Stimulated activated CD8-positive, alpha-beta memory T cell treated with anti-CD3 and anti-CD28 coated beads, Interleukin-4, amount 100 ng/mL, for 1 hour (primary cell): ENCODE results near the gene BCL2.

Experiments used
- DNase-seq, 2 donors: peaks; one replicate each; pipeline ENCODE4 v3.0.0-alpha.2; 2020; ENCODE audit warnings: low read depth in 2 of 2, low spot score in 1 of 2

The BCL2 gene

DNA sequence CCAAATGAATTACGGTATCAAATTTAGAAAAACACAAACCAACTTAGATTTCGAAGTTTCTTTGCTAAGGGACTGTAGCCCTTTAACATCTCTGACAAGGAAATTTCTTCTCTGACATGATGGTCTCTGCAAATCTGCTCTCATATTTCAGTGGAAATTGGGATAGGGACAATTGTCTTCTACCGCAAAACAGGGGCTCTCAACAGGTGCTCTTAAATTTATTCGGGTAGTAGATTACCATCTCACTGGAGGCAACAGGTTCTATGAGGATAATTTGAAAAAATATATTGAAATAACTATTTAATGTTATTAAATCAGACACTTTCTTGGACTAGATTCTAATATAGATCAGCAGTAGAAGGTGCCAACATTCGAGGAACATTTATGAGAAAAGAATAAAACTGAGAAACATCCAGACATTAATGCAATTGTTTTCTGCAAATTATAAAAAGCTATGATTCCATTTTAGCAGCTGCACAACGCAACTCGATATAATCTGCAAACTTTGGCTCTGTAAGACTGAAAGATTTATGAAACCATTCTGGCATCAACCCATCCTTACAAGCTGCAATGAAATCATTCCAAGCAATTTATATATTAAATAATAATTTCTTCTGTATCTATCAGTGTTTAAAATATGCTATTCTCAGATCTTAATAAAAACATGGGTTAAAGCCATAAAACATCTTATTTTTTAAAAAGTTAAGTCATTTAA, 10.0 kb upstream of the BCL2 start:
- no peak for DNase-seq

DNA sequence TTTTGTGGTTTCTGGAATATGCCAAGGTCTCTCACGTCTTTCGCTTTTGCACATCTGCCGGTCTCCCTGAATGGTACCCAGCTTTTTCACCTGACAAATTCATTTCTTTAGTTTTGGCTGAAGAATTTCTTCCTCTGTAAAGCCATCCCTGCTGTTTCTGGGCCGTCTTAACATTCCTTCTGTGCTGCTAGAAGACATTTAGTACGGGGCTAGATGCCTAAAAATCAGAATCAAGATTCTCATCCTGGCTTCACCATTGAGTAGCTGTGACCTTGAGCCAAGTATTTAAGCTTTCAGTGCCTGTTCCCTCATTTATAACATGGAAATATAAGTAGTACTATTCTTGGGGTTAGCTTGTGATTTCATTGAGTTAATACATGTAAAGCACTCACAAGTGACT, 6.4 kb upstream of the BCL2 start:
- DNase-seq: no peak

DNA sequence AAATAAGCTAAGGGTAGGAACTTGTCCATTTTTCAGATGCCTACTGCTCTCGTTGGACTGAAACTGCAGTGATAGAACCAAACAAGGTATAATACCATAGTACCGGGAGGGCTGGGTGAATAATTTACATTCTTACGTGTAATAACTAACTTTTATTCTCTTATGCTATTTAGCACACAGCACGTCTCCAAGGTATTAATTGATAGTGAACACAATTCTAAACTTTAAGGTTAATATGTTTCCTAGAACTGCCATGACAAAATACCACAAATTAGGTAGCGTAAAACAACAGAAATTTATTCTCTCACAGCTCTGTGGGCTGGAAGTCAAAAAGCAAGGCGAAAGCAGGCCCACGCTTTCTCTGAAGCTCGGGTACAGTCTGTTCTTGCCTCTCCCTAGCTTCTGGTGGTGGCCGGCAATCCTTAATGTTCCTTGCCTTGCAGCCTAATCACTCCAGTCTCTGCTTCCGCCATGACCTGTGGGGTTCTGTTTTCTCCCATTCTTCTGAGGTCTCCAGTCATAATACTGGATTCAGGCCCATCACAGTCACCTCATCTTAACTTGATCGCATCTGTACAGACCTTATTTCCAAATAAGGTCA, 5.6 kb upstream of the BCL2 start:
- no peak for DNase-seq

DNA sequence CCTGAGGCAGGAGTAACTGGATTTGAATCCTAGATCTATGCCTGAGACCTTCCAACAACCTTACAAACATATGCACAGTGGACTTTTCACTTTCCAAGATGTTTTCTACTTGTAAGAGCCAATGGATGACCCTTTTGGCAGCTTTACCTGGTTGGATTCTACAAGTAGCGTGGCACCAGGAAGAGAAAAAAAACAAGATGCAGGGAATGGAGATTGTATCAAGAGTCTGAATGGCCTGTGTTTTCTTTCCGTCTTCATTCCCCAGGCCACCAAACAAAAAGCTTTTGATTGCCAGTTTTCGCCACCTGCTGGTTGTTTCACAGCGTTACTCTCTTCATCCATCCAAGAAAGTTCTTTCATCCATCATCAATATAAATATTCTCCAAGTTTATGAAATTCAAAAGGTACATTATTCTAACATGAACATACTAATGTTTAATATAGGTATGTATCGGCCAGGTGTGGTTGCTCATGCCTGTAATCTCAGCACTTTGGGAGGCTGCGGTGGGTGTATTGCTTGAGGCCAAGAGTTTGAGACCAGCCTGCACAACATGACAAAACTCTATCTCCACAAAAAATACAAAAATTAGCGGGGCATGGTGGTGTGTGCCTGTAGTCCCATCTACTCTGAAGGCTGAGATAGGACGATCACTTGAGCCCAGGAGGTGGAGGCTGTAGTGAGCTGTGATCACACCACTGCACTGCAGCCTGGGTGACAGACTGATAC, 3.5 kb upstream of the BCL2 start:
- DNase-seq: no peak

DNA sequence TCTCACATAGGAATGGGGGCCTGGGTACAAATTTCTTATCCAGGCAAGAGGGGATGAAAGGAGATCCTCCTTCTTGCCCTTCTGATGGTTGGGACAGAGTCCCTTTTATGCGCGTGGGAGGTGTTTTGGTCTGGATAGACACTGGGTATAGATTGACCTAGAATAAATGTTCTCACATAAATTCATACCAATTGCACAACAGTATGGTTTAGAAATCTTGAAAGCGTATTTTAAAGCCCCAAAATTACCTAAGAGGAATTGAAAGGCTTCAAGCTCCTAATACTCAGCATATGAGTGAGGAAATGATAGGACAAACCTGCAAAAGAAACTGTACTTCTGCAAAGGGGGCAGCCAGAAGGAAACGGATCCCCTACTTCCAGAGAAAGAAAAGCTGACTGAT, 2.6 kb upstream of the BCL2 start:
- DNase-seq: no peak

DNA sequence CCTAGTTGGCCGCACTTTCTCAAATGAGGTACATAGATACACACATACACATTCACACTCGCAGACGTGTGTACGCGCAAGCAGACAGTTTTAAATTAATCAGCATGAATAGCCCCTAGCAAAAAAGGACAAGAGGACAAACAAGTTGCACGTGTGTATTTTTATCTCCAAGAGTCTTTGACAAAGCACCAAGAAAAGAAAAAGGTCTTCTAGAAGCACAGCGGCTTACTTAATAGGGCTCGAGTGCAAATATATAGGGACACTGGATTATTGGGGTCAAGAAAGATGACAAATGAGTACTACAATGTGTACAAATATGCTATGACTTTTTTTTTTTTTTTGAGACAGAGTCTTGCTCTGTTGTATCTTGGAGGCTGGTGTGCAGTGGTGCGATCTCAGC, 1.7 kb upstream of the BCL2 start:
- no peak for DNase-seq

DNA sequence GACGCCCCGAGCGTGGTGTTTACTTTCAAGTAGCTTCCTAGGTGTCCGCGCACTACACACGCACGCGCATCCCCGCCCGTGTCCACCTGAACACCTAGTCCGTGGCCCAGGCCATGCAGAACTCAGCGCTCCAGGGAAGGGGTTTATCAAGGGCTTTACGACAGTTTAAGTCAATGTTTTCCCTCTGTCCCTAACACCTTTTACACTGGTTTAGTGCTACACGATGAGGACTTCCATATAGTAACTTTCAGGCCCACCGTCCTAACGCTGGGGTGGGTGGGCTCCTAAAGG, 1.4 kb upstream of the BCL2 start:
- DNase-seq: no peak

DNA sequence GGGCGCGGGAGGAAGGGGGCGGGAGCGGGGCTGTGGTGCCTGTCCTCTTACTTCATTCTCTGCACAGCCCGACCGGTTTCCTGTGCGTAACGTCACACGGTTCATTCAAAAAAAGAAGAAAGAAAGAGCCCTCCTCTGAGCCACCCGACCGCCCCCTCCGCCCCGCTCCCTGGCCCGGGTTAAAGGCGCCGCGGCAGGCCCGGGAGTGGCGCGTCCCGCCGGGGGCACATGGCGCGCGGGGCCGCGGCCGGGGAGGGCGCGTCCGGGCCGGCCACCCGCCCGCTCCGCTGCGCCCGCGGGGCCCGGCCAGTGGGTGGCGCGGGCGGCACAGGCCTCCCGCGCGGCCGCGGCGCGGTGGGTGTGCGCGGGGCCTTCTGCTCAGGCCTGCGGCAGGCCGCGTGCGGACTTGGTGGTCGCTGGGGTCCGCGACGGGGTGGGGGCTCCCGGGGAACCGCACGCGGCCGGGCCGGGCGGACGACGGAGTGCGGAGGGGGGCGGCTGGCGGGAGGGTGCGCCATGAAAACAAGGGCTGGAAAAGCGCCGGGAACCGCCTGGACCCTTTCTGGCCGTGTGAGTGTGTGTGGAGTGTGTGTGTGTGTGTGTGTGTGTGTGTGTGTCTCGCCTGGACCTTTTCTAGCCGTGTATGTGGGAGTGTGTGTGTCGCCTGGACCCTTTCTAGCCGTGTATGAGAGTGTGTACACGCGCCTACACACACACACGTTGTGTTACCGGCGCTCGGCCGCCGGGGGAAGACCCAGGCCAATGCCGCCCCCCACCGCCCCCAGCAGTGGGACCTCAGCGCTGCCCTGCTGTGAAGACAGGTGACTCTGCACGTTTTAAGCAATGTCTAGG, 780 bp upstream of the BCL2 start:
- peak; percentile 64 to 75 for DNase-seq

DNA sequence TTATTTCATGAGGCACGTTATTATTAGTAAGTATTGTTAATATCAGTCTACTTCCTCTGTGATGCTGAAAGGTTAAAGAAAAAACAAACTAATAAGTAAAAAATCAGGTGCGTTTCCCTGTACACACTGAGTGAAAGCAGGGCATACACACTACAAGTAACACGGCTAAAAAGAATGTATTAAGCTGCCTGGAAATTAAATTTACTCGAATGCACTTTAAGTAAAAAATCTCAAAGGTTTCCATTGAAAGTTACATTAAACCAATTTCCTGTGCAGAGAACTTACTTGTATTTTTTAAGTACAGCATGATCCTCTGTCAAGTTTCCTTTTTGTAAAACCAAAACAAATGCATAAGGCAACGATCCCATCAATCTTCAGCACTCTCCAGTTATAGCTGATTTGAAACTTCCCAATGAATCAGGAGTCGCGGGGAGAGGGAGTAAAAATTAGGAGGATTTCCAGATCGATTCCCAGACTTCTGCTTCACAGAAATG, 633 bp downstream of the BCL2 start:
- no peak for DNase-seq

DNA sequence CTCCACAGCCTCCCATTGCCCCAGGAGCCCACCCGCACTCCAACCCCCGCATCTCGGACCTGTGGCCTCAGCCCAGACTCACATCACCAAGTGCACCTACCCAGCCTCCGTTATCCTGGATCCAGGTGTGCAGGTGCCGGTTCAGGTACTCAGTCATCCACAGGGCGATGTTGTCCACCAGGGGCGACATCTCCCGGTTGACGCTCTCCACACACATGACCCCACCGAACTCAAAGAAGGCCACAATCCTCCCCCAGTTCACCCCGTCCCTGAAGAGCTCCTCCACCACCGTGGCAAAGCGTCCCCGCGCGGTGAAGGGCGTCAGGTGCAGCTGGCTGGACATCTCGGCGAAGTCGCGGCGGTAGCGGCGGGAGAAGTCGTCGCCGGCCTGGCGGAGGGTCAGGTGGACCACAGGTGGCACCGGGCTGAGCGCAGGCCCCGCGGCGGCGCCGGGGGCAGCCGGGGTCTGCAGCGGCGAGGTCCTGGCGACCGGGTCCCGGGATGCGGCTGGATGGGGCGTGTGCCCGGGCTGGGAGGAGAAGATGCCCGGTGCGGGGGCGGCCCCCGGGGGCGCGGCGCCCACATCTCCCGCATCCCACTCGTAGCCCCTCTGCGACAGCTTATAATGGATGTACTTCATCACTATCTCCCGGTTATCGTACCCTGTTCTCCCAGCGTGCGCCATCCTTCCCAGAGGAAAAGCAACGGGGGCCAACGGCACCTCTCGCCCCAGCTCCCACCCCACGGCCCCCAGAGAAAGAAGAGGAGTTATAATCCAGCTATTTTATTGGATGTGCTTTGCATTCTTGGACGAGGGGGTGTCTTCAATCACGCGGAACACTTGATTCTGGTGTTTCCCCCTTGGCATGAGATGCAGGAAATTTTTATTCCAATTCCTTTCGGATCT, 1.3 kb downstream of the BCL2 start:
- DNase-seq: peak; percentile 47 to 66

DNA sequence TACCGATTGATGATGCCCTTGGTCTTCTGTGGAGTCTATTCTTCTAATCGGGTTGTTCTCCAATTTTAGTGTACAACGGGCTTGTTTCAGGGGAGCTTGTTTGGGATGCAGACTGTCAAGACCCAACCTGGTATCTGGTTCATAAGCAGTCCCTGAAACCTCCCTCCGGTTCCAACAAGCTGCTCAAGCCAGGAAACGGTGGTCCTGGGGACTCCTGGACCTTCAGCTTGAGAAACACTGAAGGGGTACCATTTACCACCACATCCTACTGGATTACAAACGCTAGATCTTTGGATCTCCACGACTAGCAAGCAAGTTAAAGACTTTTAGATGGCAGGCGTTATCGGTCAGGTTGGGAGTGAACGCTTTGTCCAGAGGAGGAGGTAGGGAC, 2.0 kb downstream of the BCL2 start:
- DNase-seq: no peak

DNA sequence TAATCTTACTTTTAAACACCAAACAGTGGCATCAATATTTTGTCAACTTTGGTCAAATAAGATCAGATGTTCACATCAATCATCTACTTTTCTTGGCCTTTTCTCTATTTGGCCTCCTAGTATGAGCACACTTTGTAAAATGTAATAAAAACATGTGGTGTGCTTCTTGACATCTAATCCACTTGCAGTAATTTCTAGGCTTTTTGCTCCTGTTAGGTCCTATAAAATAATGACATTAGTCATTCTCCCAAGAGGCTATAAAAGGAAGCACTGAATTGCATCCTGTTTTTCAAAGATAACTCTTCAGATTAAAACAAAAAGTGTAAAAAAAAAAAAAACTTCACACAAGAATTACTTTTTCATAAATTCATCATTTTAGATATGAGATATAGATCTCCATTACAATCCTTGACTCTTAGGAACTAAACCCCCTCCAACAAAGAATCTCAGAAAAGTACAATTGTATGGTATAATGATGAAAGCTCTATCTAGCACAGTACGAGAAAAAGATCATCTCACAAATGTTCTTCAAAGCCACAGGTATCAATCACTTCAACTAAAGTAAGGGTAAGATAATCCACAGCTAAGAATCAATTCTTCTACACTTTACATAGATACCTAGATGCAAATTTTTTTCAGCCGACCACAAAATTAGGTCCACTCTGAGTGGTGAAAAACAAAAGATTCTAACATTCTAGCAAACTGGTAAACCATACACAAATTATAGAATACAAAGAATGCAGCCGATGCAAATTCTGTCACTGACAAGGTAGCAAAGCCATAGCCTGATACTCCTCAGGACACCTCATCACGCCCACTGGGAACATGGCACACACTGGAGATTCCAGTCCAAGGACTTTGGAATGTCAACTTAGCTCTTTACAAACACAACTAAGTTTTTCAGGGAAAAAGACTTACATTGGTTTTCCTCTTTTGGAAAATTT, 2.7 kb downstream of the BCL2 start:
- no peak for DNase-seq

DNA sequence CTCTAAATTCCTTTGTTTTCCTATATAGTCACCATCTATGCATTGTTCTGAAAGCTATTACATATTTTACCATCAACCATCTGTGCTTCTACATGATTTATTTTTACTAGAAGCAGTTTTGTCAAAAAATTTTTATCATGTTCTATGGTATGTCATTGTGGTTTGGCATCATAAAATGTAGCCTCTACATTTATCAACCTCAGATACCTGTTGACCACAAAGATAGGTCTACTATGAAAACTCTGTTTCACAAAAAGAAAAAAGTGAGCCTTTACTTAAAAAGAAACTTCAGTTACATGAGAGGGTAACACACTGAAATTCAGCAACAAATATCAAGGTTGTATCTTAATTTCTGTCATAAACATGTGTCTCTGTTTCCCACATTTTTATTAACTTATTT, 3.7 kb downstream of the BCL2 start:
- no peak for DNase-seq

DNA sequence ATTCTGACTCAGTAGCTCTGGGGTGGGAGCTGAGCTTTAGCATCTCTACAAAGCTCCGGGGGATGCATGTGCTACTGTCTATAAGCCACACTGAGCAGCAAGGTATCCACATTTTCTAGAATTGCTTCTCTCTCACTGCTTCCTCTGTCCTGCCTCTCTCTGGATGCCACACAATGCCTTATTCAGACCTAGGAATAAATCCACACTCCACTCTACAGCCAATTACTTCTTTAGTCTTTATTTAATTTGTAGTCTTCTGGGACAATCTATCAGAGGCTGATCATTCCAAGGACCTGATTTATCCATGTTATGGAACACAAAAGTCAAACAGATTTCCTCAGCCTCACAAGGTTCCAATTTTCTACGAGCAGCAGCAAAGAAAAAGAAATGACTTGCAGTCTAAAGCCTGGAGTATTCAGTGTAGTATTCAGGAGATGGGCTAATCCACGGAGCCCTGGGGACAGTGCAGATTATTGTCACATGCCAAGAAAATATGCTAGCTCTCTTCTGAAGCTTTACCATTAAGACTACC, 4.4 kb downstream of the BCL2 start:
- DNase-seq: no peak

DNA sequence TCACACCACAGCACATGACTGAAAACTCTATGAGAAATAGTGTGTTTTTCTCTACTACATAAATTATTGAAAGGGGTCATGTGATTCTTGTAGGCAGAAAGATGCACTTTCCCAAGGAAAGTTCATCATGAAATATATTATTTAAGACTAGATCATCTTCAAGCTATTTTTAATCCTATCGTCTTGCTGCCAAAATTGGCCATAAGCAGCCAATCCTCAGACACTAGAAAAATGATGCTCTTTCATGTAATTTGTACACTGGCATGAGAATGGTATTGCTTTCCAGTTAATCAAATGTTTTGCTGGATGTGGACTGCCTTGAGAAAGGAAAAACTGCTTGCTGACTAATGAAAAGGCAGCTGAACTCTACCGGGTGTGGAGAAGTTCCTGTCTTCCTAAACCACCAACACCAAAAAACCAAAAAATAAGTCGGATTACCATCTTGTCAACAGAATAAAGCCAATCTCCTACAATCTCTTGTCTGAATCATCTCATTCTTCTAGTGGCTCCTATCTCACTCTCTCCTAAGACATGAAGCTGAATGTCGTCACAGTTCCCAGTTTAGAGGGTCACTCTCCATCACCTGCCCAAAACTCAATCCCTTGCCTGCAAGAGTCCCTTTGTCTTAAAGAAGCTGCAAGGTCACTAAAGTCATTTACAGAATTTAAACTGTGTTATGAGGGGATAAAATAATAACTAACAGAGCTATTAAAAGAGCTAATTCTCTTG, 5.3 kb downstream of the BCL2 start:
- DNase-seq: no peak

DNA sequence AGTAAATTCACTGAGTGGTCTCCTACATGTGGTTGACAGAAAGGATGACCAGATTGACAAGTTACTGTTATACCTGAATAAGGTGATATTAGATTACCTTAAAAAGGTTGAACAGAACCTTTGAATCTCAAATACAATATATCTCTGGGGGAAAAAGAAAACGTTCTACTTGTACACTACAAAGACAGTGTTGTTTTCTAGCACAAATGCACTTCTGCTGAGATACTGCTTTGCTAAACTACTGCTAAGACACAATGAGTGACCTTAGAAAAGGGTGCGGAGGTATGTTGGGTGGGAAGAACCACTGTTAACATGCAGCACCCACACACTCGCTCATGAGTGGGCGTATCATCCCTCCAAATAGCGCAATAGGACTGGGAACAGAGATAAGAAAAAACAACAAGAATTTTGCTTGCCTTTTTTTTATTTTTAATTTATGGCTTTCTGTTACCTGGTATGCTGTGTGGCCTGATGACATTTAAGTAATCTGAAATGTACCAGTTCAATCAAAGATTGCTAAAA, 6.1 kb downstream of the BCL2 start:
- no peak for DNase-seq

DNA sequence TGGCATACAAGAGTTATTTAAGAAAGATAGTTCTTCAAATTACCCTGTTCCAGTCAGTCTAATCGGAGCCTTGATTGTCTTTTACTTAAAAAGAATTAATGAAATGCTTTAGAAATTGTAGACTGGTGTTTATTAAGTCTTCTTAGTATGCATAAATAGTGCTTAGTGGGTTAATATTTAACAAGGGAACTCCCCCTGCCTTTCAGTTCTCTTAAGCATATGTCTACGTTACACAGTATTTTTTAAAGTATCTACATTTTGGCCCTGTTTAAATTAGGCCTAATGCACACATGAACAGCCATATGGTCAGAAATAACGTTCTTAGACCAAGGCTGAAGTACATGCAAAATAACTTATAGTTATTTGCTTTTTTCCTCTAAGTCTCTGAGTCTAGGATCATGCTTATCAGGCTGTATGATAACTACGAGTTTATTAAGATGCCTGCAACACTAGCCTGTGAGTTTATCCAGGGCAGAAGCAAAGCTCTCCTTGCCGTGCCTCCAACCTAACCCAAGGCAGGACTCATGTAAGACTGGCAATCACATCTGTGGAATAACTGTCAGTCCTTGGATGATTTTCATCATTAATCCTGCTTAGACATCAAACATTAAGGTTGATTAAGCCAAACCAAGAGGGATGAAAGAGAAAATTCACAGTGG, 6.7 kb downstream of the BCL2 start:
- DNase-seq: no peak

DNA sequence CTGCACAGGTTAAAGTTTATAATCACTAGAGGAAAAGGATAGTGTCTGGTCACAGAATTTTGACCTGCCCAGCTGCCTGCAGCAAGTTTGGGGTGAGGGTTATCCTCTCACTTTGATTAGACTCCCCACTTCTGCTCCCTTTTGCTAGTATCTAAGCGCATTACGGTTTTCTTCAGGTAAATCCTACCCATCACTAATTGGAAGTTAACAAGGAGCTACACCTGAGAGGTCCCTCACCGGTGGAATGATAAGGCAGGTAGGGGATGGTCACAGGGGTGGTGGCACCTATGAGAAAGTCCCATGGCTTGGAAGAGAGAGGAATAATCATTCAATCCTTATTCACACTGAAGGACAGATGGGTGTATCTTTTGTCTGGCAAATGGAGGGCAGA, 7.6 kb downstream of the BCL2 start:
- DNase-seq: no peak
